KBM-7 (cell line): ENCODE measurements around the gene TMEM81.

Source experiments
- DNase-seq: peaks from one replicate; pipeline ENCODE4 v3.0.0-alpha.2; 2015
- in situ Hi-C: fragments of 300-500 bp; cut with MboI; formaldehyde crosslinking; loops from 2 replicates; pipeline ENCODE4 v1.14.3; 2020; ENCODE audit warnings: low sequenced_read_pairs, low pct_unique_long_range_greater_than_20kb, mixed read lengths

Gene TMEM81

DNA sequence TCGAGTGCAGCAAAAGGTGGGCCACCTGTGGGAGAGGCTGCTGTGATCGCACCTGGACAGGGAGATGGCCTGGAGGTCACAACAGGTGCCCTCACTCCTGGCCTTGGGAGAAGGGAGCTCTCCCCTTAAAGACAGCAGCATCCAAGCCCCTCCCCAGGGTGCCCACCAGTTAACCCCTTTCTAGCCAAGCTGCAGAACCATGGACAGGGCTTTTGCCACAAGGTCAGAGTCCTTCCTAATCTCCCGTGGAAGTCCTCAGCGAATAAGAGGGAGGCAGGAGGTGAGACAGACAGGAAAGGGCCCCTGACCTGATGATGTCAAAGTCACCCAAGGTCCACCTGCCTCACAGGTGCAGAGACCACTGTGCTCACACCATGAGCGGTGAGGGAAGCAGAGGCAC is 39.5 kb downstream of the TMEM81 start:
- in situ Hi-C loops: no loop called here
- no peak for DNase-seq

DNA sequence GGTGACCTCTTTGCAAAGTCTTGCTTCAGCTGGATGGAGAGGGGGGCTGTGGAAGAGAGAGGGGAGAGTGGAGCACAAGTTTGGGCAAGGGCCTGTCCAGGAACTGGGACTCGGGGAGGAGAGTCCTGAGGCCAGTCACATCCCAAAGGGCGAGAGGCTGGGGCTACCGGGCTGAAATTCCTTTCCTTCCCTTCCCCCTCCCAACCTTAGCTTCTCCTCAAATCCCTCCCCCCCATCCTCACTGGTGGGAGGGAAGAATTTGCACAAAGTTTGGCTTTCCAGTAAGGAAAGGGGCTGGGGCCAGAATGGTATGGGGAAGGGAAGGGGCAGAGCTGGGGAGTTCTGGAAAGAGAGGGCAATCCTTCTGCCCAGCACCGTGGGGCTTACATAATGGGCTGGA is 40.4 kb downstream of the TMEM81 start:
- no peak for DNase-seq
- in situ Hi-C loops: no loop called here

DNA sequence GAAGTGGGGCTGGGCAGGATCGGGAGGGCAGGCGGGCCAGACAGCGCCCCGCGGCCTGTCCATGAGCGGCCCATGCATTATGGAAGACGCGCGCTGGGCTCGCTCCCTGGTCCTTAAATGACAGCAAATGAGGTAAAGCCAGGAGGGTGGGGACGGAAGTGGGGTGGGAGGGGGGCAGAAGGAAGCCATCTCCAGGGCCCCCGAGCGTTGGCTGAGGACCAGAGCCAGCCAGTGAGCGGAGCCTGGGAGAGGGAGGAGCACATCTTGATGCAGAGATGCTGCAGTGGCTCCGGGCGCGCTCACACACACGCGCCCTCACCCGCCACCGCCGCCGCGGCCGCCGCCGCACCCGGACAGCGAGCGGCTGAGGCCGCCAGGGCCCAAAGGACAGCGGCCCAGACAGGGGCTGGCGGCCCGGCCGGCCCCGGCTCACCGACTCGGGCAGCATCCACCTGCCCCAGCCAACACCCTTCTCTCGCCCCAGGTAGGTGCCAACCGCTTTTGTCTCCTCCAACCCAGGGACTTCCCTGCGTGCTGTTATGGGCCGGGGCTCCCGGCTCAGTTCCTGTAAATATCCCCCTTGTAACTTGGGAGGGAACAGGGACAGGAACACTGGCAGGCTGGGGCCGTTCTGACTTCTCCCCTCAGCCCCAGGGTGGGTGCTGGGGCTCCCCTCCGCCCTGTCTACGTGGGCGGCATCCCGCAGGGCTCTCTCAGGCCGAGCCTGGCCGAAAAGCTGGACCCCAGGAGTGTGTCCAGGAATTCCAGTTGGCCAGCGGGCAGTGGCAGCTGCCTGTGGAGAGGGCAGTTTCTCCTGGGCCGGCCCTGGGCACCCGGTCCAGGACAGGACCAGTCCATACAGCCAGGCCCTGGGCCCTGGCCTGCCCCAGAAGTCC is 41.1 kb downstream of the TMEM81 start, which contains the start of gene CNTN2:
TSS of gene CNTN2 (plus strand) at position 302 of the 896 bp plus-strand sequence. CDS start 9,974 bp downstream, outside the sequence.
- in situ Hi-C loops: no loop called here
- no peak for DNase-seq

DNA sequence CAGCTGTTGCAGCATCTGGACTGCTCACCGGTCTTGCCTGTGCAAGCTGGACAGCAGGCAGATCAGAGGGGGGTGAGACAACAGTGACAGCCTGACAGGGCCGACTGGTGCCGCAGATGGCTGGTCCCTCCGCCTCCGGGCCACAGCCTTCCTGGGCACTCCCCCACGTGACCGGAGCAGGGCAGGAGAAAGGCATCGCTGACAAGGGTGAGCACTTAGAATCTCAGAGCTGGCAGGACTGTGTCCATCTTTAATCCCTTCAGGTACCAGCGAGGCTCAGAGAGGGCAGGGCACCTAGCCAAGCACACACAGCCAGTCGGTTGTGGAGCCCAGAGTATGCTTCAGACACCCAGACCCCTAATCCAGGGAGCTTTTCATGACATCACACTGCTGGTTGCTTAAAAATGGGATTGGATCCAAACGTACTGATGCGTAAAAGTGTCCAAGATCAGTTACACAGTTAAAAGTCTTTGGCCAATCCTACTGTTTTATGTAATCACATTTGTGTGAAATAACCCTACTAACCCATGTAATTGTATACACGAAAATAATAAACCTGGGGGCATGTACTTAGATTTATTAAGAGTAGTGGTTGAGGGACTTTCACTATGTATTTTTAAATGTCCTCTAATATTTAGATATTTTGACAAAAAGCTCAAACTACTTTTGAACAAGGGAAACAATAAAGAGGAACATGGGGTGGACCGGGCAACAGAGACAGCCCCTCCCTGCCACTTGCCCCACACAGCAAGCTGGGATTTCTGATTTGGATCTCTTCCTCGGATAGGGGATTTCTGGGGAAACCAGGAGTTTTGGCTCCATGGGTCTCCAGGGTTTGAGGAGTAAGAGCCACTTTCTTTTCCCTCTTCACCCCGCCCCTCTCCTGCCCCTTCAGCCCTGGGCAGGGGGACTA is 42.0 kb downstream of the TMEM81 start:
- in situ Hi-C loops: no loop called here

DNA sequence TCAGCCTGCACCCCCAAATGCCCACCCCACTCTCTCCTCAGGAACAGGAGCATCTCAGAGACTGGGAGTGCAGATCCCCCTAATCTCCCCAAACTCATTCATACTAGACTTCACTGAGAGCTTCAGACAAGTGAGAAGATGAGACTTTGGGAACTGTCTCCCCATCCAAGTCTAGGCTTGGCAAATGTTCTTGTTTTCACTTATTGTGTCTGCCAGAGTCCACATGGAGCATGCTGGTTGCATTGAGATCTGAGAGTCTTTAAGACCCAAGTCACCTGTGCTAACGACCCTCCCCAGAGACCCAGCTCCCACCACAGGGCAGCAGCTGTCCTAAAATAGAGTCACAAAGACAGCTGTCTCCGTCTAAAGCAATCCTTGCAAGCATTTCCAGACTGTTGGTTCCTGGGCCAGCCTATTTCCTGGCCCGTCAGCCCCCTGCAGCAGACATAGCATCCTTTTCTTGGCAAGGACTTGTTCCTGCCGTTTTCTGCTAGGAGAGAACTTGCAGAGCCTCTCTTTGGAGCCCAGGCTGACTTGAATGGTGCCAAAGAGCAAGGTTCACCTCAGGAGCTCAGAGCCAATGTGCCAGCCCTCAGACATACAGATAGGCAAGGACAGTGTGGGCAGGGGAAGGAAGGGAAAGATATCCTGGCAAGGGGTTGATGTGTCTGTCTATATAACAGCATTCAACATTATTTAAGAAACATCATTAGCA is 43.1 kb downstream of the TMEM81 start:
- in situ Hi-C loops: no loop called here
- DNase-seq: no peak

More for the DNA sequence above, 42.0 kb downstream of the TMEM81 start:
- DNase-seq: no peak

DNA sequence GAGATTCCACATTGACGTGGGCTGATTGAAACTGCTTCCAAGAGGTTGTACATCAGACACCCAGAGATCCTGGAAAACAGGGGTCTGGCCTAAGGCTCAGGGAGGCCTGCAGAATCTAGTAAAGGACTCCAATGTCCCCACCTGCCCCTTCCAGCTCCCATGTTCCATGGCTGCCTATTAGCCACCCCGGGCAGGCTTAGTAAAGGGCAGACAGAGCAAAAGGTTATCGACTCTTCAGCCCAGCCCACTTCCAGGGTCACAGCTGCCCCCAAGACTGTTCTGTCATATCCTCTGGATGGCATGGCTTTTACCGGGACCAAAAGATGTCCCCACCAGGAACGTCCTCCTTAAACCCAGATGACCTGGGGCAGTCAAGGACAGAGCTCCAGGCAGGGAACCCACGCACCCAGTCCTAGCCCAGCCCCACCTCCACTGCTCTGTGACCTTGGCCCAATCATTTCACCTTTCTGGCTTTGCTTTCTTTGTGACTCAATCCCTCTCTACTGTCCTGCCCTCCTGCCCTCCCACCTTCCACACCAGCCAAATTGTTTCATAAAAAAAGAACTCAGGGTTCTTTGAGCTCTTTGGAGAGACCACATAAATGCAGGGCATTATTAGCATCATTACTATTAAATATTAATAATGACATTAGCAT is 46.0 kb downstream of the TMEM81 start:
- no peak for DNase-seq

DNA sequence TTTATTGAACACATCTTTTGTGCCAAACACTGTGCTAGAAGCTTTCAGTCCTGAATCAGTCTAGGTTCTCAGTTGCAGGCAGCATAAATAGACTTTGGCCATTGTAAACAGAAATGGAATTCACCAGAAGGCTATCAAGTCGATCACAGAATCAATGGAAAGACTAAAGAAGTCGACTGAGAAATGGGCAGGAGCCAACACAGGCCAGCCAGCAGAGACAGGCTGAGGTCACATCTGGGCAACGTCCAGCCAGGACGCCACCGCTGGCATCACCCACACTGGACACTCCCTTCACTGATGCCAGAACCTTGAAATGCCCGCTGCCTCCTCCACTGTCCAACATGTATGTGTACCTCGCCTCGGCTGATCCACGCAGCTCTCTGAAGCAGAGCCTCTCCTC is 46.7 kb downstream of the TMEM81 start:
- in situ Hi-C loops: no loop called here
- DNase-seq: no peak

More for the DNA sequence above, 46.0 kb downstream of the TMEM81 start:
- in situ Hi-C loops: no loop called here
